ENCODE measurements around the gene AMOTL1.
"Not testable (repeated sequence)": the region's sequence is repeated elsewhere in the genome, so short reads cannot be mapped to it uniquely, and the experiment has no call there.

Gene AMOTL1

DNA sequence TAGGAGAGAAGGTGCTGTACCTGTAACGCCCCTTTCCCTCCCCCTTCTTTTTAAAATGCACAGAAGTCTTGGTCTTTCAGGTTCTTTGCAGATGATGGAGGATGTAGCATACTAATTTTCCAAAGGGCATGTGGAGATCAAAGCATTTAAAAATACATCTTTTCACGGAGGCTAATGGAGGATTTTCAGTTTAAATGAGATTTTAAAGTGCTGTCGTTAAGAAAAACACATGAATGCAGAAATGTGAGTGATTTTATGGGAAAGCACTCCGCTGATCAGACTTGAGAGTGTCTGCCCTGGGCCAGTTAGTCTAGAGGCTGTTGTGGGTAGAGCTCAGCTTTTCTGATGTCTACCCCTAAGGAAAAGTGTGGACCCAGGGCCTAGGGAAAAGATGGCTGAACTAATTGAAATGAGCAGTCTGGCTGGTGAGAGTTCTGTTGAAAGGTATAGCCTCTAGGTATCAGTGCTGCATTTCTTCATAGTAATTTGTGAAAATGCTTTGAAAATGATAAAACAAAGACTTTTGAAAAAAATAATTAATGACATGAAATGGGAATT is 2.5 kb downstream of the AMOTL1 start:
- peak in 1 of 2 experiments; percentile 53 for DNase-seq

DNA sequence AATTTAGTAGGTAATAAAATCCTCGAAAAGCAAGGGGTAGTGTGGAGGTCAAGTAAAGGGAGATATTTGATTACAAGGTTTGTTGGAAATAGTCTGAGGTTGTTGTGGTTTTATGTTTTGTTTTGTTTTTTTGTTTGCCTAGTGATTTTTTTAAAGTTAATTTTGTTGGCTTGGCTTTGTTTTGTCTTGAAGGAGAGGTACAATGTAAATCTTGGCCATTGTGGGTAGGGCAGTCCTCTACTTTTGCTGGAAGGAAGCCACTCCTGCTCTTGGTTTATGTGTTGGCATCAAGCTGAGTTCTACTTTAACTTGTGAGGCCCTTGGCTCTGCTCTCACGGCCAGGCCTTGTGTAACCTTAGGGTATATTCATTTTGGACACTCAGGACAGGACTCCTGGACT is 3.2 kb downstream of the AMOTL1 start:
- no peak for DNase-seq

DNA sequence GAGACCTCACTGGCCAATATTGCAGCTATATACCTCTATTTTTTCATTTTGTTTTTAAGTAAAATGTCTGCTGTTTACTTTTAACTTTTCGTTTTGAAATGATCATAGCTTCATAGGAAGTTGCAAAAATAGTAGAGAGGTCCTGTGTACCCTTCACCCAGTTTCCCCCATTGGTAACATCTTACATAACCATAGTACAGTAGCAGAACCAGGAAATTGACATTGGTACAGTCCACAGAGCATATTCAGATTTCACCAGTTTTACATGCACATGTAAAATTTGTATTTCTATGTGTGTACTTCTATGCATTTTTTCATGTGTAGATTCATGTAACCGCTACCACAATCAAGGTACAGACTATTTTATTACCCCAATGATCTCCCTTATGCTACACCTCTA is 3.8 kb downstream of the AMOTL1 start:
- DNase-seq = no peak

DNA sequence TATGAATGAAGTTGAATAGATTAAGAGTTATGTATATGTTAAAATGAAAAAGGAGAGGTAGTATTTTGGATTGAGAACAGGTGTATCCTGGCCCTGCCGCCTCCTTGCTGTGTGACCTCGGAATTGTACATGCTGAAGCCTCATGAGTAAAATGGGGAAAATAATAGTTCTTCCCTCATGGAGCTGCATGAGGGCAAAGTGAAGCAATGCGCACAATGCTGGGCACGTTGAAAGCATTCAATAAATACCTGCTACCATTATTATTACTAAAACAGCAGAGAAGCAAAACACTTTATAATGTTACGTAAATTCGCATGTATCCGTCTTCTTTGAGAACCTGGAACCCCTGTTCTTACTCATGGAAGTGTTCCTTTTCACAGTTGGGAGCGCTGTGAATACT is 5.7 kb downstream of the AMOTL1 start:
- no peak for DNase-seq

DNA sequence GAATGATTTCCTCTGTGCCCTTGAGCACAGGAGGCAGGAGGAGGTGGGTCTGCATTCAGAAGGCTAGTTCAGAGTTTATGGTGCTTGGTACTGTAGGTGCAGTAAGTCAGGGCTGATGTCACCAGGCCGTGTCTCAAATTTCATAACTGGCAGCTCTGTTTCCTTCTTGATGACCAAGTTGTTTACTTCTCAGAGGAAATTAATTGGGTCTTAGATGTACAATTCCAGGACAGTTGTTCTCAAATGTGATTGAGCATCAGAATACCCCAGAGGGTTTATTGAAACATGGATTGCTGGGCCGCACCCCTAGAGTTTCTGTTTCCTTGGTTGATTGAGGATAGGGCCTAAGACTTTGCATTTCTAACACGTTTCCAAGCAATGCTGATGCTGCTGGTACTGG is 6.2 kb downstream of the AMOTL1 start:
- no peak for DNase-seq

DNA sequence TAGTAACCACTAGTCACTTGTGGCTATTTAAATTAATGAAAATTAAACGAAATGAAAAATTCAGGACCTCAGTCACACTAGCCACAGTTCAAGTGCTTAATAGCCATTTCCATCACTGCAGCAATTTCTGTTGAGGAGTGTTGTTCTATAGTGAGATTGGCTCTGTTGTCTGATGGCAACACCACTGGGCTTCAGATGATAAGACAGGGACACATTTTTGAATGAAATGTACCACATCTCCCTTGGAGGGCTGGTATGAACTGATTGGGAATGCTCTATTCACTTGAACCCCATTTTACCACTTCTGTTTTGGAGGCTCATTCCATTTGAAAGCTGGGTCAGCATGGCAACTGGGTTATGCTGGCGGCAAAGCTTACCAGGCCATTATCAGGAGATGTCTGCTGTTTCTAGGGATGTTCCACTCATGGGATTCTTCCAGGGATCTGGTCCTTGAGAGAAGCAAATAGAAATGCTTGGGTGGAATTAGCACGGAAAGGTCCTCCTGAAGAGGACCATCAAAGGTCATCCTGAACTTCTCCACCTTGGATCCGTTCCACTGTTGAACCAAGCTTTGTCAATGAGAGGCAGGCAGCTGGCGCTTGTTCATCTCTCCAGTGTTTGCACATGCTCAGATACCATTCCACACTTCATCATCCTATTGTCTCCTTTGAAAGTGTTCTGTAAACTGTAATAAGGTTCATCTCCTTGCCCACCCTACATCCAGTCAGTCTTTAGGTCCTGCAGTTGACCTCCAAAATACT is 7.6 kb downstream of the AMOTL1 start:
- DNase-seq = no peak

DNA sequence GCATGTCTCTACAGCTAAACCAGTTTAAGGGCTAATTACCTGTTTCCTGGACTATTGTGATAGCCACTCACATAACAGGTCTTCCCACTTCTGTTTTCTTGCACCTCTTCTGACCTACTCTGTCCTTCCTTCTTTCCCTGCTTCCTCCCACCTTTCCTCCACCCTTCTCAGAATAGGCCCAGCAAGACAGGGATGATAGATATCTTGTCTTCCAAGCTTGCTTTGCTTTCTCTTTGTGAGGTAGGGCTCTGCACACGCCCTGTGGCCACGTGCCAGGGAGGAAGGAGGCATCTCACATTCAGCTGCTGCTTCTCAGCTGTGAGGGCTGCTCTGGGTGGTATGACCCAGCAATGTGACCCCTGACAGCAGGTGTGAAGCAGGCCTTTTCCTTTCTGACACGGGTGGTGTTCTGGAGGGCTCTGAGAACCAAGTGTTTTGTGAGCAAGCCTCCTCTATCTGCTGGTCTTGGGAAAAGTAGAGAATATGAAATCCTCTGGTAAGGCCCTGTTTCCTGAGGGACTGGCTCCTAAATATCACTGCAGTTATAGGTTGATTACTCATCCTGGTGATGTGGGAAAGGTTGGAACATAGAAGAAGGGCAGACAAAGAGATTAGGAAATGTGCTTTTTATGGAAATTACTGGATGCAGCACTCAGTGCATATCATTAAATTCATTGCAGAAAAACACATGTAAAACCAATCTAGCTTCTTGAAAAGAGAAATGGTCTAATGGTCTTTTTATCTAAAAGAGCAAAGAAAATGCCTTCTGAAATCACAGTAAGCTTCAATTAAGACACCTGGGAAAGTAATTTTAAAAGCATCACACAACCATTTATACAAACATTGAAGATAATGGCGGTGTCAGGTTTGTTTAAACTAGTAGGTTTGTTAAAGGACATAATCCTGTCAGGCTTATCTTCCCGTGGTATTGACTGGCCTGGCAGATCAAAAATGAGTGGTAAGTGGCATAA is 8.5 kb downstream of the AMOTL1 start:
- DNase-seq = peak in 1 of 2 experiments; percentile 17

DNA sequence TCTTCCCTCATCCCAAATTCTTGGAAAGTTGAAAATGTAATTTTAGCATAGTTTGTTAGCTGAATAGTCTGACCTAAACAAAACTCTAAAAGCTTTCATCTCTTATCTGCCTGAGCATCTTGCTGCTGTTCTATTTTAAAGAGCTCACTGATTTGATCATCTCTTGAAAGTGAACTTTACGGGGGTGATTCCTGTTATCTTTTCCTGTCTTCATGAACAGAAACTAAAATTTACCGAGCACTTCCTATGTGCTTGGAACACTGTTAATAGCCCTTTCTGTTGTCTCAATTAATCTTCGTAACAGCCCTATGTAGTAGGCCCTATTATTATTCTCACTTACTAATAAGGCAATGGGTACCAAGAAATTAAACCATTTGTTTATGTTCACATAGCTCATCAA is 12.3 kb downstream of the AMOTL1 start:
- no peak for DNase-seq

DNA sequence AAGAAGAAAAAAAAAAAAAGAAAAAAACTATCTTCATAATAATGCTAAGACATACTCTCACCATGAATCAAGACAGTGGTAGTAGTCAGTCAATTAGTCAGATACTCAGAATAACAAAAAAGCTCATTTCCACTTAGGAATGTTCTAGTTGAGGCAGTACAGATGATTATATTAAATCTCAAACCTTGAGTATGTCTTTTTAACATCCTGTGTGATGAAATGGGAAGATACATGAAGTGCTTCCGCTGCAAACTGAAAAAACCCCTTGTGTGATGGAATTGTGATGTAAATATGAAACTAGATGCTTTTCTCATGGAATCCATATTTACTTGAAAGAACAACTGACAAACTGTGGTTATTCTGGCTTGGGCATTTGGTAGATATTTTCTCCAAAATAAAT is 13.7 kb downstream of the AMOTL1 start:
- DNase-seq = no peak

DNA sequence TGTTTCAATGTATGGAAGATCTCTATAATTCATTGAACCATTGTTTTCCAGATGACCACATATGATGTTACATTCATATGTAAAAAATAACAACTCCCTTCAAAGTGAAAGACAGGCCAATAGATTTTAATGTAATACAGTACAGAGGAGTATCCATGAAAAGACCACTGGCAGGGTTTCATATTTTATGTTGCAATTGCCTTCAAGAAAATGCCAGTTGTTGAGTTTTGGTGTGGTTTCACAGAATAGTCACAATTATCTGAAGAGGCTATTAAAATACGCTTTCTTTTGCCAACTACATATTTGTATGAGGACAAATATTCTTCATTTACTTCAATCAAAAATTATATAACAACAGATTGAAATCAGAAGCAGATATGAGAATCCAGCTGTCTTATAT is 14.3 kb downstream of the AMOTL1 start:
- no peak for DNase-seq

DNA sequence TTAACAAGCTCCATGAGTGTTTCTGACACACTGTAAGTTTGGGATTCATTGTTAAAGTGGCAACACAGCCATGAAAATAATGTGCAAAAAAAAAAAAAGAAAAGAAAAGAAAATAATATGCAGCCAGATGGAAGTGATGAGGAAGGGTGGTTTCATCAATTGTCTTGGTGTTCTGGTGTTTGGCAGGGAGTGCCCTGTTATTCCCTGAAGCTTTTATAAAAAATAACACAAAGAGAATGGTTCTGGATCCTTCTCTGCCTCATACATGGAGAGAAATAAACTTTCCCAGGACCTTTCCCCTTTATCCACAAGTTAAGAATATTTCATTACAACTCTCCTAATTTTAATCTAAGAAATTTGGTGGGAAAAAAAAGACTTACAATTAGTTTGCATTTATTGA is 16.7 kb downstream of the AMOTL1 start:
- no peak for DNase-seq

DNA sequence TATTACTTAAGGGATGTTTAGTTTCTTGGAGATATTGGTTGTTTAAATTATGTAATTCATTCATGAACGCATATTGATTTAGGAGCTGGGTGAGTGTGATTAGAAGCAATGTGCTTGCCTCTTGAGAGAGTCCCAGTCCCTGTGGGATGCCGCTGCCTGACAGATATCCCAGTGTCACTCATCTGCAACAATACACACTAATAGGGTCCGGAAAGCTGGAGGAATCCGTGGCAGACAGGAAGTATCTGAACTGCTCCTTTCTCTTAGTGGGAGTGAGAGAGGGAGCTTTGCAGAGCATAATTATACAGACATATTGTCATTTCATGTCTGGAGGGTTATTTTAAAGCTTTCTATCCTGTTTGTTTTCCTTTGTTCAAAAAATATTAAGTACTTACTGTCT is 17.4 kb downstream of the AMOTL1 start:
- no peak for DNase-seq

DNA sequence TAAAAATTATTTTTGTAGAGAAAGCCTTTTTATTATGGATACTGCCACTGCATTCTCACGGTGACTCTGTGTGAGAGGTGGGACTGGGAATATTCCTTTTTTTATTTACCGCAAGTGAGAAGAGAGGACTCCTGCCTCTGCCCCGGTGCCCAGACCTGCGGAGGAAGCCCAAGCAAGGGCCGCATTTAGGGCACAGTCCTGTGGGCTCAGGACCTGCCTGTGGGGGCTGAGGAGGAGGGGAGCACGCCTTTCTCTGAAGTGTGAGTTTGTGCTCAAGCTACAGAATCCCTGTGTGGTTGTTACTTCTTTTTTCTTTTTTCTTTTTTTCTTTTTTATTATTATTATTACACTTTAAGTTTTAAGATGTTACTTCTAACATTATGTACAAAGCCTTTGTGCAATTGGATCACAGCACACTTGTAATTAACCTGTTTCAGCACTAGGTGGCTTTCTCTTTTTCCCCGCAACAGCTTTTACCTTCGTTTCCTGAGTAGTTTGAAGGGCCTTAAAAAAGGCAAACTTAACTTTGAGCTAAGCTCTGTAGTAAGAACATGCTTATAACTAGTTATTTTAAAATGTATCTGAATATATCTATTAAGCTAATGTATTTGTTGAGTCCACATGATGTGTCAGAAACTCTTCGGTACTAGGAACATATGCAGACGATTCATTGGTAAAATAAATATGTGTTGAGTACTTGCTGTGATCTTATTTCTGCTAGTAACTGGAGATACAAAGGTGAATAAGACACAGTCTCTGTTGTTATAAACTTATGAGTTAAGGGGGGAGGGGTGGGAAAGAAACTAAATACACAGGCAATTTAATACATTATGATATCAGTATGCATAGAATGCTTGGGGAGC is 18.3 kb downstream of the AMOTL1 start:
- peak in 1 of 2 experiments; percentile 43 for DNase-seq

DNA sequence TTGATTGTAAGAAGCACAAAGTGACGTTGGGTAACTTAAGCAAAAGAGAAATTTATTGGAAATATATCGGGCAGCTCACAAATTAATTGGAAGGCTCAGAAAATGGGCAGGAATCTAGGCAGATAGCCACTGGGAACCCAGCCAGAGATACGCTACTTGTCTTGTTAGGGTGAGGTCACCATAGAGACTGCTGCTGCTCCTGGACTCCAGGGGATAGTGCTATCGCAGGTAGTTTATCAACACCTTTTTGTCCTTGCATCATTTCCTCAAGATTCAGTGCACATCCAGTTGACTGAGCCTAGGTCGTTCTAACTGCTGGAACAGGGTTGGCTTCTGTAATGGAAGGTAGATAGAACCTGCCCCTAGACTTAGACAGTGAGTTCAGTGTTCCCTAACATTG is 19.6 kb downstream of the AMOTL1 start:
- DNase-seq = no peak

DNA sequence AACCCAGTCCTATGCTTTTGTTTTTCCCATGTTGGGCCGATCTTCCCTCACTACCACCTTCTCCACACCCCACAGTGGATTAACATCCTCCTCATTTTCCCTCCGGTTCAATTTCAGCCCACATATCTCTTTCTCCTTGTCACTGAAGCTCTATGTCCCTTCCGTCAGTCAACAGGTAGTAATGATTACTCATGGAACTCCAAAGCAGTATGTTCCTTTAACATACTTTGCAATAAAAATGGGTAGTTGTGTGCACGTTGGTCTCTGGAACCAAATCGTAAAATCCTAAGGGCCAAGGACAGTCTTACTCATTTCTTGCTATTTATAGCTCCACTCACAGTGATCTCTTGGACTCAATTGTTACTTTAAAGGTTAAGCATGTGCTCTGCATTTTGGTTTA is 20.2 kb downstream of the AMOTL1 start:
- DNase-seq = no peak

DNA sequence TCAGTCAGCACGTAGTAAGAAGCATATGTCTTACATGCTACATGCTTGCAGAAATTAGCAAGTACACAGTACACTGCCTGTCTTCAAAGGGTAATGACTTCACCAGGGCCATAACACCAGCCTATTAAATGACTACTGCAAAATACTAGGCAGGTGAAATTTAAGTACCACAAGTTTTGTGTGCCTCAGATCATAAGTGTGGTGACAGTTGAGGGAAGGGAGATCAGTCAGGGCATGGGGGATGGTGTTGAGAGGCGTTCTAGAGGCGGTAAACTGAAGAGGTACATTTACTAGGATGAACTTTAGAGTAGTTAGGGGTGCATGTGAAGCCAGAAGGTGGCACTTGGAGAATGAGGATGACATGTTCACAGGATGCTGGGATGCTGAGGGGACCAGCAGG is 22.0 kb downstream of the AMOTL1 start:
- DNase-seq = peak in 1 of 2 experiments; percentile 27

DNA sequence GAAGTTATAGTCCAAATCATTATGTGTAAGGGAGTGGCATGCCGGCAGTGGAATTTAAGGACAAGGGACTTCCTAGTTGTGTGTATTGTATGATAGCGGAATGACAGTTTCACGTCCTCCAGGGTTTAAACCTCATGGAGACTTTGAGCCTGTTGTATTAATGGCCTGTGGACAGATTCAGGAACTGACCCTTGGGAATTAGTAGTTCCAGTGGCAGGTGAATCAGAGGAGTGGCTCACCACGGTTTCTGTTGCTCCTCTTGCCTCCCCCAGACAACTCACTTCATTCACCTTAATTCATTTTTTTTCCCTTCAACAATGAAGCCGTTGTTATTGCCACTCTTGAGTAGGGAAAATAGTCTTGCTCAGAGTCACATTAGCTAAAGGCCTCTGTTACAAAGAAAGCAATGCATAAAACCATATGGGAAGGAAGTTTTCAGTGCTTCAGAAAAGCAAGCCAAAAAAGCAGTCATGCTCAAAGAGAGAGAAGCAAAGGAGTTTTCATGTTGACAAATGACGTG is 22.6 kb downstream of the AMOTL1 start:
- DNase-seq = peak; percentile 64 to 74

DNA sequence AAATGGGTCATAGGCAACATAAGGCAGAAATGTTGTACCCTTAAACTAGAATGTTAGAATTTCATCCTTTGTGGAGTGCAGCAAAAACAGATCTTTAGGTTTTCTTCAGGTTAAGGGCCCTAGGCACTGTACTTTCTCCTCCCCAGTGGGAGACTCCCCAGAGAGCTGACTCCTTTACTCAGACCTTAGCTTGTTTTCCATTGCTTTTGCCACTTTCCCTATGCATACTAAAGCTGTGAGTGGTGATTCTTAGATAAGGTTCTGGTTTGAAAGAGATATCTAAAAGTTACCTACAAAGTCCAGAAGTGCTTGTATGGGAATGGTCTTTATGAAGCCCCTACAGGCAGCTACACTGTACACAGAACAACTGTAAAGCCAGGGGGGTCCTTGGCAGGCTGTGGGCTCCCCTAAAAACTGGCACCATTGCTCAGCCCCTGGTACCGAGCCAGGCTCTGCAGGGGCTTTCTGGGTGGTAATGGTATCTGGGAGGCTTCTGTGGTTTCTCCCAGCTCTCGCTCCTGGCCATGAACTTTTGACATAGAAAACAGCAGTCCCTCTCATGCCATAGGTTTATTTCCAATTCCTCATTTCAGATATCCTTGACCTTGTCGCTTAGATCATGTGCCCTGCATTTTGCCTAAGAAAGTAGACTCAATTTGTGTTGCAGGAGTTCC is 23.2 kb downstream of the AMOTL1 start:
- DNase-seq = no peak

DNA sequence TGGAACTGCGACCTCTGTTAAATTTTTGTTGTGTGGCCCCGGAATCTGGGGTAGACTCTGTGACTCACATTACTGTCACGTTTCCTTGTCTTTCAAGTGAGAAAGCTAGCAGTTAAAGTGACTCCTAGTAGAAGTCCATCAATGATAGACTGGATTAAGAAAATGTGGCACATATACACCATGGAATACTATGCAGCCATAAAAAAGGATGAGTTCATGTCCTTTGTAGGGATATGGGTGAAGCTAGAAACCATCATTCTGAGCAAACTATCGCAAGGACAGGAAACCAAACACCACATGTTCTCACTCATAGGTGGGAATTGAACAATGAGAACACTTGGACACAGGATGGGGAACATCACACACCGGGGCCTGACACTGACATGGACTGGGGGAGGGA is 23.8 kb downstream of the AMOTL1 start:
- DNase-seq = not testable (repeated sequence)

DNA sequence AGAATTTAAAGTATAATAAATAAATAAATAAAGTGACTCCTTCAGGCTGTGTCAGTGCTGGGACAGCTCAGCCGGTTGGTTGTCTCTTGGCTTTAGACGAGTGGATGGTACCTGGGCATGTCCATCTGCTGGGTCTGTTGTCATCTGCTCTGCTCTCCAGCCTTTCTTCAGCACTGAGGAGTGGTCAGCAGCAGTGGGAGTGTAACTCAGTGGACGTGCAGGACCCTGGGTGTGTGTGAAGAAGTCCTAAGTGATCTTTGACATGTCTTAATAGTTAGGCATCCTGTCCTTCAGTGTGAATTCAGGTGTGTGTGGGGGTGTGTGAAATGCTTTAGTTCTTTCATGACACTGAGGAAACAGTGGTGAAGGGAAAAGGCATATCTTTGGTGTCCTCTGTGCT is 24.3 kb downstream of the AMOTL1 start:
- no peak for DNase-seq

DNA sequence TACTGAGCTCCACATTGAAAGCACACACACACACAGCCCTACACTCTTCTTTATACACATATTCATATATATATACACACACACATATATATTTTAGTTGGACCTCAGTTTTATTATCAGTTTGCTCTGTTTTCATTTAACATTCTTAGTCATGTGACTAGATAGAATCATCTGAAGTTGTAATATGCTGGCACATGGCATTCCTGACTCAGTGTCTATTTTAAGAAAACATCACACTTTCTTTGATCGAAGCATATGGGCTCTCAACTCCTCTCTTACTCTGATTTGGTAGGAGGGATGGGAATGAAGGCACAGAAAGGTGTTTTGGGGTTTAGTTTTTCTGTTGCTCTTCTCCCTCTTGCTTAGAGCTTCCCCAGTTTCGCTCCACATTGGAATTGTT is 24.8 kb downstream of the AMOTL1 start:
- DNase-seq = no peak

DNA sequence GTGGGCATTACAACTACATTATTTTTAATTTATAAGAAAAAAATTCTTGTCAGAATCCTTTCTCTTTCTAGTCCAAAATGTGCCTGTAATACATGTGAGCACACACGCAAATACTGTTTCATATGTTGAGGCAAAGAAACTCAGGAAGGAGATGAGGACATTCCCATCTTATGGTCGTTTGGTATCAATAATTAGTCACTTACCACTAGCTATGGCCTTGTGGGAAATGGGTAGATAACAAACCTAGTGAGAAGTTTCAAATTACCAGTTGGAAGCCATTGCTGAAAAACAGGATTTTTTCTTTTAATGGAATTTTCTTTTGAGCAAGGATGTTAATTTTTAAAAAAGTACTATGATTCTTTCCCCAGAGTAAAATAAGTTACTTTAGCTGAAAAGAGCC is 25.7 kb downstream of the AMOTL1 start:
- no peak for DNase-seq
